Ishikawa (cell line): ENCODE measurements around the gene DIP2C.

Experiments used
- CEBPB ChIP-seq: IDR thresholded peaks from 2 replicates; pipeline ENCODE4 v1.6.1; 2012
- CREB1 ChIP-seq: IDR thresholded peaks from 2 replicates; pipeline ENCODE4 v1.6.1; 2012; ENCODE audit warnings: low read depth
- EGR1 ChIP-seq: IDR thresholded peaks from 2 replicates; pipeline ENCODE4 v1.6.1; 2012
- EP300 ChIP-seq: IDR thresholded peaks from 2 replicates; pipeline ENCODE4 v1.6.1; 2012; ENCODE audit warnings: borderline replicate concordance
- FOXM1 ChIP-seq: IDR thresholded peaks from 2 replicates; pipeline ENCODE4 v1.6.1; 2012; ENCODE audit warnings: low read depth, borderline replicate concordance
- NFIC ChIP-seq: IDR thresholded peaks from 2 replicates; pipeline ENCODE4 v1.6.1; 2012
- RAD21 ChIP-seq: IDR thresholded peaks from 2 replicates; pipeline ENCODE4 v1.6.1; 2012; ENCODE audit warnings: low read depth
- TAF1 ChIP-seq: IDR thresholded peaks from 2 replicates; pipeline ENCODE4 v1.6.1; 2012; ENCODE audit warnings: low read depth, mild to moderate bottlenecking
- TCF12 ChIP-seq: IDR thresholded peaks from 2 replicates; pipeline ENCODE4 v1.6.1; 2012; ENCODE audit warnings: low read depth
- TEAD4 ChIP-seq: IDR thresholded peaks from 2 replicates; pipeline ENCODE4 v1.6.1; 2012
- YY1 ChIP-seq: IDR thresholded peaks from 2 replicates; pipeline ENCODE4 v1.6.1; 2012; ENCODE audit warnings: low read depth
- ZBTB7A ChIP-seq: IDR thresholded peaks from 2 replicates; pipeline ENCODE4 v1.6.1; 2012; ENCODE audit warnings: low read depth
- TF ChIP-seq, protein P1 (sequence below): IDR thresholded peaks from 2 replicates; pipeline ENCODE4 v1.6.1; 2012; ENCODE audit warnings: low read depth, mild to moderate bottlenecking
- TF ChIP-seq, protein P2 (sequence below): IDR thresholded peaks from 2 replicates; pipeline ENCODE4 v1.6.1; 2012
- TF ChIP-seq, protein P3 (sequence below): IDR thresholded peaks from 2 replicates; pipeline ENCODE4 v1.6.1; 2012

Gene DIP2C

DNA sequence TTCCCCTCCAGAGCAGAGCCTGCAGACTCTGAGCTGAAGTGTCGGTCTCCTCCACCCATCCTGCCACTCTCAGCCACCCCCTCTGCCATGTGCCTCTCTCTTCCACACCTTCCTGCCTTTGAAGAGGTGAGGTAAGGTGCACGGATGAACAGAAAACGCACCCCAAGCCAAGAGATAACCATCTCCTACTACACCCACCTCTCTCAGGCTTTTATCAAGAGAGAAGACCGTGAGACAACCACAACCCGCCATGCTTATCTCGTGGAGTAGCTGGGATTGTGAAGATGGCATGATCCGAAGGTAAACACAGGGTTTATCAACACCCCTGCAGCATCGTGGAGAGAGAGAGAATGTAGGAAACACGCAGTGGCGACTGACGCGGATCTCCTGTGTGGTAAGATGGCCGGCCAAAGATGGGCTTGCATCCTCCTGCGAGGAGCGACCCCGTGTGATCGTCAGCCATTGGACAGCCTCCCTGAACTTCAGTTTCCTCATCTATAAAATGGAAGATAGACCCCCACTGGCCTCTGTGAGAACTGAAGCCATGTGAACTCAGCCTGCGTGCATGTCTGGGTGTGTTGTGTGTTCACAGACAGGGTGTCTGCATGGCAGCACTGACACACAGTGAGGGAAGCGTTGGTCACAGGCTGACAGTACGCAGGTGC, 219.0 kb downstream of the DIP2C start:
- no peak for TF ChIP-seq EGR1
- TF ChIP-seq EP300 = no peak
- TF ChIP-seq CREB1 = no peak

DNA sequence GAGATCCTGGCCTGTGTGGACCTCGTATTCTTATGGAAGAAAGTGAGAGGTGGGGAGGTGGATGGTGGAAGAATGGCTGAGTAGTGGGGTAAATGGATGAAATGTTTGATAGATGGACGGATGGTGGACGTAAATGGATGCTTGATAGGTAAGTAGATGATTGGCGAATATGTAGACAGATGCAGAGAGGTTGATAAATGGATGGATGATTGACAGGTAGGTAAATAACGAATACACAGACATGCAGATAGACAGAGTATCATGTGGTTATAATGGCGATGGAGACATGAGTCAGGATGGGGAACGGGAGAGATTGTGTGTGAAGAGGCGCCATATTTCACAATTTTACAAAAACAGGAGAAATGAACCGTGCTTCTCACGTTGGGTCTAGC, 219.5 kb downstream of the DIP2C start:
- TF ChIP-seq RAD21 (no peak), EP300 (no peak), NFIC (no peak)
- TF ChIP-seq, protein P1, sequence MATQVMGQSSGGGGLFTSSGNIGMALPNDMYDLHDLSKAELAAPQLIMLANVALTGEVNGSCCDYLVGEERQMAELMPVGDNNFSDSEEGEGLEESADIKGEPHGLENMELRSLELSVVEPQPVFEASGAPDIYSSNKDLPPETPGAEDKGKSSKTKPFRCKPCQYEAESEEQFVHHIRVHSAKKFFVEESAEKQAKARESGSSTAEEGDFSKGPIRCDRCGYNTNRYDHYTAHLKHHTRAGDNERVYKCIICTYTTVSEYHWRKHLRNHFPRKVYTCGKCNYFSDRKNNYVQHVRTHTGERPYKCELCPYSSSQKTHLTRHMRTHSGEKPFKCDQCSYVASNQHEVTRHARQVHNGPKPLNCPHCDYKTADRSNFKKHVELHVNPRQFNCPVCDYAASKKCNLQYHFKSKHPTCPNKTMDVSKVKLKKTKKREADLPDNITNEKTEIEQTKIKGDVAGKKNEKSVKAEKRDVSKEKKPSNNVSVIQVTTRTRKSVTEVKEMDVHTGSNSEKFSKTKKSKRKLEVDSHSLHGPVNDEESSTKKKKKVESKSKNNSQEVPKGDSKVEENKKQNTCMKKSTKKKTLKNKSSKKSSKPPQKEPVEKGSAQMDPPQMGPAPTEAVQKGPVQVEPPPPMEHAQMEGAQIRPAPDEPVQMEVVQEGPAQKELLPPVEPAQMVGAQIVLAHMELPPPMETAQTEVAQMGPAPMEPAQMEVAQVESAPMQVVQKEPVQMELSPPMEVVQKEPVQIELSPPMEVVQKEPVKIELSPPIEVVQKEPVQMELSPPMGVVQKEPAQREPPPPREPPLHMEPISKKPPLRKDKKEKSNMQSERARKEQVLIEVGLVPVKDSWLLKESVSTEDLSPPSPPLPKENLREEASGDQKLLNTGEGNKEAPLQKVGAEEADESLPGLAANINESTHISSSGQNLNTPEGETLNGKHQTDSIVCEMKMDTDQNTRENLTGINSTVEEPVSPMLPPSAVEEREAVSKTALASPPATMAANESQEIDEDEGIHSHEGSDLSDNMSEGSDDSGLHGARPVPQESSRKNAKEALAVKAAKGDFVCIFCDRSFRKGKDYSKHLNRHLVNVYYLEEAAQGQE = no peak

DNA sequence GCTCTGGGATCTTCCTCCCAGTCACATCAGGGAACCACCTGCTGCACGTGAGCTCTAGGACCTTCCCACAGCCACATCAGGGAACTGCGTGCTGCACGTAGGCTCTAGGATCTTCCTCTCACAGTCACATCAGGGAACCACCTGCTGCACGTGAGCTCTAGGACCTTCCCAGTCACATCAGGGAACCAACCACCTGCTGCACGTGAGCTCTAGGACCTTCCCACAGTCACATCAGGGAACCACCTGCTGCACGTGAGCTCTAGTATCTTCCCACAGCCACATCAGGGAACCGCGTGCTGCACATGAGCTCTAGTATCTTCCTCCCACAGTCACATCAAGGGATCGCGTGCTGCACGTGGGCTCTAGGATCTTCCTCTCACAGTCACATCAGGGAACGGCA, 229.7 kb downstream of the DIP2C start:
- TF ChIP-seq YY1 (no peak), TCF12 (no peak), ZBTB7A (no peak), TAF1 (no peak), CEBPB (no peak), EP300 (no peak), RAD21 (no peak), FOXM1 (no peak), CREB1 (no peak), TEAD4 (no peak), EGR1 (no peak), NFIC (no peak)
- TF ChIP-seq, protein P2, sequence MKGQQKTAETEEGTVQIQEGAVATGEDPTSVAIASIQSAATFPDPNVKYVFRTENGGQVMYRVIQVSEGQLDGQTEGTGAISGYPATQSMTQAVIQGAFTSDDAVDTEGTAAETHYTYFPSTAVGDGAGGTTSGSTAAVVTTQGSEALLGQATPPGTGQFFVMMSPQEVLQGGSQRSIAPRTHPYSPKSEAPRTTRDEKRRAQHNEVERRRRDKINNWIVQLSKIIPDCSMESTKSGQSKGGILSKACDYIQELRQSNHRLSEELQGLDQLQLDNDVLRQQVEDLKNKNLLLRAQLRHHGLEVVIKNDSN = no peak
- TF ChIP-seq, protein P3, sequence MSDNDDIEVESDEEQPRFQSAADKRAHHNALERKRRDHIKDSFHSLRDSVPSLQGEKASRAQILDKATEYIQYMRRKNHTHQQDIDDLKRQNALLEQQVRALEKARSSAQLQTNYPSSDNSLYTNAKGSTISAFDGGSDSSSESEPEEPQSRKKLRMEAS = no peak
- TF ChIP-seq, protein P1 = no peak

DNA sequence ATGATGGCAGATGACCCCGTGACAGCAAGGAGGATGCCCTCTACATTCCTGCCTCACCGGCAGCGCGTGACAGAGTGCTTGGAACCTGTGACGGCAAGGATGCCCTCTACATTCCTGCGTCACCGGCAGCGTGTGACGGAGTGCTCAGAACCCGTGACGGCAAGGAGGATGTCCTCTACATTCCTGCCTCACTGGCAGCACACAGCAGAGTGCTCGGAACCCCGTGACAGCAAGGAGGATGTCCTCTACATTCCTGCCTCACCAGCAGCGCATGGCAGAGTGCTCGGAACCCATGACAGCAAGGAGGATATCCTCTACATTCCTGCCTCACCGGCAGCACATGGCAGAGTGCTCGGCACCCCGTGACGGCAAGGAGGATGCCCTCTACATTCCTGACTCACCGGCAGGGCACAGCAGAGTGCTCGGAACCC, 231.0 kb downstream of the DIP2C start:
- TF ChIP-seq, protein P1 = no peak
- TF ChIP-seq RAD21 (no peak), TEAD4 (no peak)

DNA sequence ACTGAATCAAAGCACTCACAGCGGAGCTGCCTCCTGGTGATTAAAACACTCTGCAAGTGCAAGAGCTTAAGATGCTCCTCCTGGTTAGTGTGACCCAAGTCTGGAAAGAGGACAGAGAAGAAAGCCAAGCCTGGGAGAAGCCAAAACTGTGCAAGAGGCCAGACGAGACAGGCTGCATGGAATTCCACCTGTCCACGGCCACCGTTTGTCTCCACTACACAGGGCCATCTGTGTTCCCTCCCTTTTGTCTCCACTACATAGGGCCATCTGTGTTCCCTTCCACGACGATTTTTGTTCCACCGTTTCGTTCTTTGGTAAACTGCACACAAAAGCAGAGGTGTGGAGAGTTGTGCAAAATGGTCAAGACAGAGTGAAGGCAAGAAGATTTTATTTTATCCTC, 233.0 kb downstream of the DIP2C start:
- TF ChIP-seq NFIC (no peak), CREB1 (no peak), EP300 (no peak), CEBPB (no peak), EGR1 (no peak), TEAD4 (no peak), RAD21 (no peak), ZBTB7A (no peak), YY1 (no peak), TAF1 (no peak), FOXM1 (no peak), TCF12 (no peak)
- TF ChIP-seq, protein P1 = no peak
- TF ChIP-seq, protein P3 = no peak
- TF ChIP-seq, protein P2 = no peak
